CD4-positive, alpha-beta T cell treated with Interleukin-15 for 1 hour (primary cell): ENCODE measurements around the gene IRX4.
"Not testable (repeated sequence)": the region's sequence is repeated elsewhere in the genome, so short reads cannot be mapped to it uniquely, and the experiment has no call there.

Experiments used
- DNase-seq: peaks from one replicate; pipeline ENCODE4 v3.0.0-alpha.2; 2020

Gene IRX4

DNA sequence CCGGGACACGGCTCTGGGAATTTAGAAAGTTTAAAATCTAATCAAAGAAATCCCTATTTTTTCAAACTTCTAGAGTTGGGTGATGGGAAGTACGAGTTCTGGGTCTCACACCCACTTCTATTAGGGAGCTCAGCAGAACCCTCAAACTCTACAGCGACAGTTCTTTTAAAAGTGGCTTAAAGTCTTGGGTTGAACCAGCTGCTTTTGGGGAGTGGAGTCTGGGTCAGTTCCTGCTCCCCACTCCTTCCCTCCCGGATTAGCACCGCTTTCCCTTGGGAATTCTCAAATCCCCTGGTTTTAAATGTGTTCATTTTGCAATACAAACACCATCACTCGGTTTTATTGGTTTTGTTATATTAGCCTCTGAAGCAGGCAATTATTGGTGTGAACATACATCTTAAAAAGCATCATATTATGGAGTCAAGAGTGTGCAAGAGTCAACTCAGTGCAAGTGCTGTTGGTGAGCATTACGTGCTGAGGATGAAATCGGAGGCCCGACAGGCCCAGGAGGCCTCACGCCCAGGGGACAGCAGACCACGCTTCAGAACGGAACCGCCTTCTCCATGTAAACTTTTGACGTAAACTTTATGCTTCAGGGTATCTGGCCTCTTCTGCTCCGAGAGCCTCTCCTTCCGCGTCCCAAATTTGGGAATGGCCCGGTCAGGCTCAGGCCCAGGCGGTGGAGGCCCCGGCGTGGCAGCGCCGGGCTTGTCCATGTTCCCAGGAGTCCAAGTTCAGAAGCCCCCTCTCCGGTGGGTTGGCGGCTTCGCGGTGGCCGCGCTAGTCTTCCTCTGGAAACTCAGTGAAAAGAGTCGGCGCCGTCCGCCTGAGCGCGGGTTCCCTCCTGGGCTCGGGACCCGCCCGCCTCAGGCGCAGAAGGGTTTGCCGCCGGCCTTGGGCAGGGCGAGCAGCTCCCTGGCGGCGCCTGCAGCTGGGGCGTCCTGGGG is 5.3 kb downstream of the IRX4 start:
- DNase-seq: no peak

DNA sequence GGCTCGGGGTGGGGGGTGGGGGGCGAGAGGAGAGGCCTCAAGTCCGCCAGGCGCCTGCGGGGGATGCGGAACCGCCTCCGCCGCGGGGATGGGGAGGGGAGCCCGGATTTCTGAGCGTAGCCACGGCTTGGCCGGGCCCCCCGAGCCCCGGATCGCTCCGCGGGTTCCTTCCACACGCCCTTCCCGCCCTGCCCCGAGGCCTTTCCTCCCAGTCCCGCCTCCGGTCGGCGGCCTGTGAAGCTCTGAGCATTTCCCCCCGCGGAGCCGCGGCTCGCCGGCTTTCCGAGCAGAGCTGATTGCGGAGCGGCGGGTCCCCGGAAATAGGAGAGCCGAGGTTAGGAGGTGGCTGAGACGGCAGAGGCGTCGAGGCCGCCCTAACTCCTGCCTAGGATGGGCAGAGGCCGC is 6.1 kb downstream of the IRX4 start:
- DNase-seq: no peak

DNA sequence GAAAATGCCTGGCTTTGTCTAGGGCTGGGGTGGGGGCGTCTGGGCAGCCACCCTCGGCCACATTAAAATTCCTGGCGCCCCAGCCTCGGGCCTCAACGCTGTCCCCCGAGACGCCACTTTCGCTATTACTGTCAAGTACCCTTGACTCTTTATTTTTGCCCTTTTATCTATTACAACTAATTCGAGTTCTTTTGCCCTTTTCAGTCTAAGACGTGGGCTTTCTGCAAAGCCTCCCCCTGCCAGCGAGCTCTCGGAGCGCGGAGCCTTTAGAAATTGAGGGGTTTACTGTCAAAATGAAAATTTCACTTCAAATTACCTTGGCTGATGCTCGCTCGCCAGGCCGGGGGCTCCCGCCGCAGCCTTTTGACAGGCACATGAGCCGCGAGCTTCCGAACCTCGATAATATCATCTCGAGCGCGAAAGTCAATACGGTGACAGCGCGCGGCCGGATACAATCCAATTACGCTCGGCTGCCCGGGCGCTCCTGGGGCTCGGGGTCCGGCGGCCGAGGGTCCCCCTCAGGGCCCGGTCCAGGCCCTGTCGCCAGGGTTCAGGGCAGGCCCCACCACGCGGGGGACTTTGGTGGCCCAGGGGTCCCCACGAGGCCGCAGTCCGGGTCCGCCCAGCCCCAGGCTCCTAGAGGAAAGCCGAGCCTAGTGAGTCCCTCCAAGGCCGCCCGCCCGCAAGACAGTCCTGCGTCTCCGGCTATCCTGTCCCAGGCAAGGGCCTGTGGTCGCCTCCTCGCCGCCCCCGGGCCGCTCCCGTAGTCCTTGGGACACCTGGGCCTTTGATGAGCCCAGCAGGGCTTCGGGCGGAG is 6.7 kb downstream of the IRX4 start:
- no peak for DNase-seq

DNA sequence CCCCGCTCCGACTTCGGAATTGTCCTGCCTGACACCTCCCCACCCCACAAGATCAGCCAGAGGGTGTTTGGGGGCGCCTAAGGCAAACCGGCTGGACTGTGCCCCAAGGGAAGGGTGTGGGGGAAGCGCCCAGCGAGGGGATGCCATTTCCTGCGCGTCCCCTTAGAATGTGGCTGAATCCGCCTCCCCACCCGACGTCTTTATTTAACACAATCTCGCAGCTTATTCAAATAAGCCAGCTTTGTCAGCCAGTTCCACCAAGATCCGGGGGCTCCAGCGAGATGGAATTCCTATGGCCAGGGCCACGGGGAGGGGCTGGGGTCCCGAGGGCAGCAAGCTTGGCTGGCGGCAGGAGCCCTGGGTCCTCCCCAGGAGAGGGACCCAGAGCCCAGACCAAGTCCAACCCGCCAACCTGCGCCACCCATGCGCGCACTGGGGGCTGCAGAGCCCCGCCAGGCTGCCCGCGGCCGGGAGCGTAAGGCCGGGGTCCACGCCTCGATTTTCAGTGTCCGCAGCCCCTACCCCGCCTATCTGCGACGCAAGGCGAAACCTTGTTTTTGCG is 7.4 kb downstream of the IRX4 start:
- DNase-seq: no peak

DNA sequence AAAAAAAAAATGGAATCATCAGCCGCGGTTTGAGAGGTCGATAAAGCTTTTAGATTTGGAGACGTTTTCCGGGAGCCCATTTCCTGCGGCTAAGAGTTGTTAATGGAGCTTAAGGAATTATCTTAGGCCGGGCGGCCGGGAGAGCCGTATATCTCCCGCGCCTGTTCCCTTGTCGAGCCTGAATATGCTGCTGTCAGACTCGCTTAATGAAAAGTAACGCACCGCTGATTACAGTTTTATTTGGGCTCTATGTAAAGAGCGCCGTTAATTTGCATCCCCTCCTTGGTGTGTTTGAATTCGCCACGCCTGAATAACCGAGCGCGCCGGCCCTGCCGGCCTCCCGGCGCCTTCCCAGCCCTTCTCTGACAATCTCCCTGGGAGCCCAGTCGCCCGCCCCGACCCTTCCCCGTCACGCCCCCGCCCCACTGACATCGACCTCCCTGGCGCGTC is 7.9 kb downstream of the IRX4 start:
- no peak for DNase-seq

DNA sequence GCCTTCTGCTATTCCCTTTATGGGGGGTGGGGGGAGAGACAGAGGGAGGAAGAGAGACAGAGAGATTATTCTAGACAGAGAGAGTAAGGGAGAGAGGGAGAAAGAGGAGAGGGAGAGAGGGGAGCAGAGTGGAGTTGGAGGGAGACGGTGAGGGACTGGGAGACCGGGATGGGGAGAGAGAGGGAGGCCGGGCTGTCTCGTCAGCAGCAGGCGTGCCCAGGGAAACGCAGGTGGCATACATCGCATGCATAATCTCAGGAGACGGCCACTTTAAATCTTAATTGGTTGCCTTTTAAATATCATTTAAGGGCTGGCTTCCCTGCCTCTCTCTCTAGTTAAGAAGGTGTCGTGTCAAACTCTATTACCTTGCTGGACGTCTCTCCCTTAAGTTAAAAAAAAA is 8.4 kb downstream of the IRX4 start:
- DNase-seq: no peak

- no peak for DNase-seq
Observed at GRCh38 chr5:1873243-1873959, 9.3 kb downstream of the IRX4 start.

GRCh38 chr5:1871441-1871840 is 11.3 kb downstream of the IRX4 start:
- DNase-seq: no peak

GRCh38 chr5:1870435-1871272 is 12.1 kb downstream of the IRX4 start:
- DNase-seq: not testable (repeated sequence)

DNA sequence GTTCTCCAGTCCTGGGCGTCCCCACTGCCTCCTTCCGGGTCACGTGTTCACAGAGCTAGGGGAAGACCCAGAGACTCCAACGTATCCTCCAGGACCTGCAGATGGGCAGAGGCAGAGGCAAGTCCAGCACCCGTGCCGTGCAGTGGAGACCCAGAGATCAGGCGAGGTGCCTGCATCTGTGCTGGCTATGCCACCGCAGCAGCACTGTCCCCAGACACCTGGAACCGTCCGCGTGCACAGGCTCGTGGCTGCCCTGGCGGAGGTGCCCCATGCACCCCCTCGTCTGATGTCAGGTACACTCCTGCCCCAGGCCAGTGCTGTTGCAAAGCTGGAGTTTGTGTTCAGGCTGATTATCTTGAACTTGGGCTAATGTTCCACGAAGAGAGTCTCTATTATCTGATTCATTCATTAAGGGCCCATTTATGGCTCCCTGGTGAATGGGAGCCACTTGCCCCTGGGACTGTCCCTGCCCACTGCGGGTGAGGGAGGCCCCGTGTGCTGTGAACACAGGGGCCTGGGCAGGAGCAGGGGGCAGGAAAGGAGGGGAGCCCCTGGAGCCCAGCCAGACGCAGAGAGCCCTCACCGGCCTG is 13.7 kb downstream of the IRX4 start:
- no peak for DNase-seq

GRCh38 chr5:1867815-1868143 is 14.9 kb downstream of the IRX4 start:
- DNase-seq: no peak

GRCh38 chr5:1867114-1867814 is 15.5 kb downstream of the IRX4 start:
- no peak for DNase-seq

DNA sequence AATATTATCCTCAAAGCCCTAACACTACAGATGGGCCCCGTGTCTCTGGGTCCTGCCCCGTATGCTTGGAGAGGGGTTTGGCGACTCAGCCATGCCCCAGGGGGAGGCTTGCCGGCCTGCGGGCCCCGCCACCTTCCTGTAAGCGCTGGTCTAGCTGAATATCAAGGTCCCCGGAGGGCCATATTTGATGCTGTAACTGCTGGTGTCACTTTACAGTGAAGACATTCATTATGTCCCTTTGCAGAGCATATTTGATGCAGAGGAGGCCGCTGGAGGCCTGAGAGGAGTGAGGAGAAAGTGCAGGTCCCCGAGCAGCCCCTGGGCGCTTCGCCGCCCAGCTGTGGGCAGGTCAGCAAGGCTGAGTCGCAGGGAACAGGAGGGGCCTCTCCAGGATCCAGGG is 16.8 kb downstream of the IRX4 start:
- no peak for DNase-seq

GRCh38 chr5:1865486-1865885 is 17.2 kb downstream of the IRX4 start:
- DNase-seq: no peak

- DNase-seq: no peak
Observed at GRCh38 chr5:1864896-1865440, 17.8 kb downstream of the IRX4 start.

DNA sequence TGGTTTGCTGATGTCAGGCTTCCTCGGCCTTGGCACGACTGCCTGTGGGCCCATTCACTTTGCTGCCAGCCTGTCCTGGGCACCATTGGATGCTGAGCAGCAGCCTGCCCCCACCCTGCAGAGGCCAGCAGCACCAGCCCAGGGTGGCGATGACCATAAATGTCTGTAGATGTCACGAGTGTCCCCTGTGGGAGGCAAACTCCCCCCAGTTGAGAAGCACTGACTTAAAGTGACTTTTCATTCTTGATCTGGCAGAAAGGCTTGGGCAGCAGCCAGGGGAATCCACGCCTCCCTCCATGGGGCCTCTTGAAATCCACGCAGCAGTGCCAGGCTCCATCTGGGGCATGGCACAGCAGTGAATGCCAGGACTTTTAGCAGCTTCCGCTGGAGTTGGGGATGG is 21.8 kb downstream of the IRX4 start:
- no peak for DNase-seq

- DNase-seq: no peak
Observed at GRCh38 chr5:1860021-1860610, 22.6 kb downstream of the IRX4 start.

- no peak for DNase-seq
Observed at GRCh38 chr5:1859099-1859498, 23.6 kb downstream of the IRX4 start.

DNA sequence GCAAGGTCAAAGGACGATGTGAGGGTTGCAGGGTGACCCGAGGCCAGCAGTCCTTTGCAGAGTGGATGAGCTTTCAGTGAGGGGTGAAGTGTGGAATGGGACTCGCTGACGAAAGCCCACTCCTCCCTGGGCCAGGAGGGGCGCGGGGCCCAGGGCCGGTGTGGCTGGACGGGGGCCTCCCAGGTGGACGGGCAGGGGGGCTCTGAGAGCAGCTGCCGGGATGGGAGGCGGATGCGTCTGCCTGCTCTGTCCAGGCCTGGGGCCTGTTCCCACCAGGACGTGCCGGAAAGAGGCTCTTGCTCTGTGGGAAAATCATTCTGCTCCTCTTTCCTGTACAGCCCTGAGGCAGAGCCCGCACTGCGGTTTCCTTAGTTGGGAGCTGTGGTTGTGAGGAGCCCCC is 24.3 kb downstream of the IRX4 start:
- no peak for DNase-seq

DNA sequence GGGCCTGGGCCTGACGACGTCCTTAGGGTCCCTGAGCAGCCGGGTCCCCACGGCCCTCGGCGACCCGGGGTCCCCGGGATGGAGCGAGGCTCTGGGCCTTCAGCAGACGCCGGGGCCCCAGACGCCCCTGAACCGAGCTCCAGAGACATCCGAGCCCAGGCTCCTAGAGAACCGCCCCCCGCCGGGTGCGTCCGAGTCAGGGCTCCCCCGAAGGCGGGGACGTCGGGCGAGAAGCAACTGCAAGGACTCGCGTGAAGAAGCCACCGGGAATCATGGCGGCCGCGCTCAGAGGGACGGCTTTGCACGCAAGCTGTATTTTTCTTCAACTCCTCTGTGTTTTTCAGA is 25.5 kb downstream of the IRX4 start:
- no peak for DNase-seq
